HG02884 (cell line): ENCODE data around the gene EFCAB5.
"Not testable (repeated sequence)": the region's sequence is repeated elsewhere in the genome, so short reads cannot be mapped to it uniquely, and the experiment has no call there.

Experiments used
- ATAC-seq: cut with Tn5 transposase; IDR thresholded peaks from one replicate; pipeline ENCODE4 v1.9.1; 2021; ENCODE audit warnings: mild to moderate bottlenecking, moderate library complexity; ENCODE audit not compliant: unreplicated experiment

EFCAB5 gene

DNA sequence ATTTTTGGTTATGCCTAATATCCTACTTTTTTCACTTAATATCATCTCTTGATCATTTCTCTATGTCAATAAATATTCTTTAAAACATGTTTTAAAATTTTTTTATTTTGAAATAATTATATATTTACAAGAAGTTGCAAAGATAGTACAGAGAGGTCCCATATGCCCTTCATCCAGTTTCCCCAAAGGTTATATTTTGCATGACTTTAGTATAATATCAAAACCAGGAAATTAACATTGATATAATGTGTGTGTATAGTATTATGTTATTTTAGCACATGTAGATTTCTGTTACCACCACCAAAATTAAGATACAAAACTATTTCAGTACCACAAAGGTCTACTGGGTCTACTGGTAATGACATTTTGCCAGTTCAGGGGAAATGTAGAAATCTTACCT lies 60.7 kb downstream of the EFCAB5 start:
- ATAC-seq: no peak

DNA sequence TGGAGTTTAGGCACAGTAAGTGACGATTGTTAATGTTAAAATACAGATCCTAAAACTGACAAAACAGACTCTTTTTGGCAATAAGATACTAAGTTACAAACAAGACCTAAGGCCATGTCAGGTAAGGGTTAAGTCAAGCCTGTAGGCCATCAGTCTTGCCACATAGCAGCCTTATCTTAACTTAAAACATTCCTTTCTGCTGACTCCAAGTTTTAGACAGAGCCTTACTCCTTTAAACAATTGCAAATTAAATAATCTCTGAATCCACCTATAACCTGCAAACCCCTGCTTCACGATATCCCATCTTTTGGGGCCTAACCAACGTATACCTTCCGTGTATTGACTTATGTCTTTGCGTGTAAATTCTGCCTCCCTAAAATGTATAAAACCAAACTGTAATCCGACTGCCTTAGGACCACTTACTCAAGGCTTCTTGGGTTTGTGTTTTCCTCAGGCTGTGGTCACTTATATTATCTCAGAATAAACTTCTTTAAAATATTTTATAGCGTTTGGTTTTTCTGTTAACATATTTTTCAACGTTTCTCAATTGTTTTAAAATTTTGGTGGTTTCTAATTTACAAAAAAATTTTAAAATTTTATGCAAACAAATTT lies 64.4 kb downstream of the EFCAB5 start:
- no peak for ATAC-seq

DNA sequence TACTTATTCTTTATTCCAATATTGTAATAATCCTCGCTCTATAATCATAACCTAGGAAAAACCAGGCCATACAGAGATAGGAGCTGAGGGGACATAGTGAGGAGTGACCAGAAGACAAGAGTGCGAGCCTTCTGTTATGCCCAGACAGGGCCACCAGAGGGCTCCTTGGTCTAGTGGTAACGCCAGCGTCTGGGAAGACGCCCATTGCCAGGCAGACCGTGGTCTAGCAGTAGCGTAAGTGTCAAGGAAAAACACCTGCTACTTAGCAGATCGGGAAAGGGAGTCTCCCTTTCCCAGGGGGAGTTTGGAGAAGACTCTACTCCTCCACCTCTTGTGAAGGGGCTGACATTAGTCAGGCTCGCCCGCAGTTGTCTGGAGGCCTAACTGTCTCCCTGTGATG lies 70.5 kb downstream of the EFCAB5 start:
- not testable (repeated sequence) for ATAC-seq

DNA sequence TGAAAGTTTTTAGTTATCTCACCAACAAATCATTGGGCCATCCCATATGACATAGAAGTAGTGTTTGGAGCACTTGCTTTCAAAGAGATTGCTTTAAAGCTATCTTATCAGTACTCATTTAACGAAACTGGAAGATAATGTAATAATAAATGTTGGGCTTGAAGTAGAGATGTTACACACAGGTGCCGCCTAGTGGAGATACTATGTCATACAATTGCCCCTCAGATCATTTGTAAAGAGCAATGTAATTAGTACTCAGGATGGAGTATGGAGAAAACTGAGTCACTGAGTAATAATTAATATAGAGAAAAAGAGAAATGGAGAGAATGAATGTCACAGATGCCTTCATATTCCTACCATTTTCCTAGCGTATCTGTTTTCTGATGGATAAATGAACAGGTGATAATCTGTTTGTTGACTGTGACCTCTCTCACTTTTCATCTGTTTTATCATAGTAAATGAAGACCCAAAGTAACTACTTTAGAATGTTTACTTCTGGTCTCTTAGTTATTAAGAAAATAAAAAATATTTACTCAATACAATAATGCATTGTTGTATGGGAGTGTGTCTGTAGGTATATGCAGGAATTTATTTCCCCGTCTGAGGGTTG lies 80.4 kb downstream of the EFCAB5 start:
- ATAC-seq: no peak

DNA sequence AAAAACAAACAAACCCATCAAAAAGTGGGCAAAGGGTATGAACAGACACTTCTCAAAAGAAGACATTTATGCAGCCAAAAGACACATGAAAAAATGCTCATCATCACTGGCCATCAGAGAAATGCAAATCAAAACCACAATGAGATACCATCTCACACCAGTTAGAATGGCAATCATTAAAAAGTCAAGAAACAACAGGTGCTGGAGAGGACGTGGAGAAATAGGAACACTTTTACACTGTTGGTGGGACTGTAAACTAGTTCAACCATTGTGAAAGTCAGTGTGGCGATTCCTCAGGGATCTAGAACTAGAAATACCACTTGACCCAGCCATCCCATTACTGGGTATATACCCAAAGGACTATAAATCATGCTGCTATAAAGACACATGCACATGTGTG lies 83.9 kb downstream of the EFCAB5 start:
- ATAC-seq: not testable (repeated sequence)

DNA sequence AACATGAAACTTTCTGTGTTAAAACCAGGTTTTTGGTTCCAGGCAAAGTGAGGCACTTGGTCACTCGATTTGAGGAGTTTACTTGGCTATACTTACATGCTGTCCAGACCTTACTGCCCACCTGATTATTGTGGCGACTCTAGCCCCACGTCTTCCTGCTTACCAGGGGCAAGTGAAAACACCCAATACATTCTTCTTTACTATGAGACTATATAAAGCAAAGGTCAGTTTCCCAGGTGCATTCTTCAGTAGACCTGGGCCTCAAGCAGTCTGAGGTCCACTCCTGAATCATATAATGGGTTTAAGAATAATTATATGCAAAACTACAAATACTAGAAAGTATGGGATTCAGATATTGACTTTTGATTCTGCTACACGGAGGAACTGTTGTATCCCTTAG lies 86.2 kb downstream of the EFCAB5 start:
- no peak for ATAC-seq

DNA sequence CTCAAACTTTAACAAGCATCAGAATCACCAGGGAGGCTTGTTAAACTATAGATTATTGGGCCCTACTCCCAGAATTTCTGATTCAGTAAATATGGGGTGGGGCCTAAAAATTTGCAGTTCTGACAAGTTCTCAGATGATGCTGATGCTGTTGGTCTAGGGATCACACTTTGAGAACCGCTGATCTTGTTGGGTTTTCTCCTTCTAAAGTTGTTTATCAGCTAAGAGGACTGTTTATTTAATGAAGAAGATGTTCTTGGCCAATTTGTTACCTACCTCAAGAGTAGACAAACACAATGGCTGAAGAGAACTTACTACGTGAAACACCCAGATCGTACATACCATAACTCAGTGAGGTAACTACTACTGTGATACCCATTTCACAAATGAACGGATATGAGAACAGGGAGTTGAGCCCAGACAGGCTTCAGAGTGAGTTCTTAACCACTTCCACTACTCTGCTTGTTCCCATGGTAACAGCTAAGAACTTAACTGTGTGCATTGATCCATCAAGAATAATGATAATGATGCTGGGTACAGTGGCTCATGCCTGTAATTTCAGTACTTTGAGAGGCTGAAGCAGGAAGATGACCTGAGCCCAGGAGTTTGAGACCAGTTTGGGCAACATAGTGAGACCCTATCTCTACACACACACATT lies 89.9 kb downstream of the EFCAB5 start:
- ATAC-seq: no peak

DNA sequence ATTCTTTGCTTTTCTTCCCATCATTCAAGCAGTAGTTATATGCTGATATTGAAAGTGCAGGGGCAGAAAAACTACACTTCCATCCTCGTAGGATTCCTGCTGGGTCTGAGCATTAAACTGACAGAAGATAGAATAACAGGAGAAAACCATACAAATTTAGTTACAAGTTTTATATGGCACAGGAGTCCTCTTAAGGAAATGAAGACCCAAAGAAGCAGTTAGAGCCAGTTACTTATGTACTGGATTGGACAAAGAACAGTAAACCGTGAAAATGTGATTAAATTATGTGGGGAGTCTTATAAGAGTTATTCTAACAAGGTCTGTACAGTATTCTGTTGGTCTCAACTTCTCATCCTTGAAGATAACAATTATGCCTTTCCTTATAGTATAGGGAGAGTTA lies 93.9 kb downstream of the EFCAB5 start:
- no peak for ATAC-seq

DNA sequence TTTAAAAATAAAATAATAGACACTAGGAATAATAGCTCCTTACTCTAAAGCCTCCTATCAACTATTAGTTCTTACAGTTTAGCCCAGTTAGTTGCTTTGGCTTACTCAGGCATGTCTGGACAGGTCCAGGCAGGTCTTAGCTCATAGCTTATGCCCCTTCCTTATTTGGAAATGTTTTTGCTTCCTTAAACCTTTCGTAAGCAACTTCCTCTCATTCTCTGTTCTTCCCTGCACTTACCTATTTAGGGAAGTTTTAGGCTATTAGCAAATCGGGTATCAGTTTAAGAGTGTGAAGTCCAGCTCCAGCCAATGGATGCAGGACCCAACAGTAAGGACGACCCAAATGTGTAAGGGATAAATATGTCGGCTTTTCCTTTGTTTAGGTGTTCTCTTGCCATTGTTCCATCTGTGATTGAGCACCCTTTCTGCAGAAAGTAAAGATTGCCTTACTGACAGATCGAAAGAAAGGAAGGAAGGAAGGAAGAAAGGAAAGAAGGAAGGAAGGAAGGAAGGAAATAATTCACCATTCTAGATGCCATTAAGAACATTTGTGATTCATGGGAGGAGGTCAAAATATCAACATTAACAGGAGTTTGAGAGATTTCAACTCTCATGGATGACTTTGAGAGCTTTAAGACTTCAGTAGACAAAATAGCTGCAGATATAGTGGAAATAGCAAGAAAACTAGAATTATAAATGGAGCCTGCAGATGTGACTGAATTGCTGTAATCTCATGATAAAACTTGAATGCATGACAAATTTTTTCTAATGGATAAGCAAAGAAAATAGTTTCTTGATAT lies 99.5 kb downstream of the EFCAB5 start:
- not testable (repeated sequence) for ATAC-seq

DNA sequence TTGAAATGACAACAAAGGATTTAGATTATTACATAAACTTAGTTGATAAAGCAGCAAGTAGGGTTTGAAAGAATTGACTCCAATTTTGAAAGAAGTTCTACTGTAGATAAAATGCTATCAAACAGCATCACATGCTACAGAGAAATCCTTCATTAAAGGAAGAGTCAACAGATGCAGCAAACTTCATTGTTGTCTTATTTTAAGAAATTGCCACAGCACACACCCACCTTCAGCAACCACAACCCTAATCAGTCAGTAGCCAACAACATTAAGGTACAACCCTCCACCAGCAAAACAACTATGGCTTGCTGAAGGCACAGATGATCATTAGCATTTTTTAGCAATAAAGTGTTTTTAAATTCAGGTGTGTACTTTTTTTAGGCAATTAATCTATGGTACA lies 100.1 kb downstream of the EFCAB5 start:
- ATAC-seq: no peak

DNA sequence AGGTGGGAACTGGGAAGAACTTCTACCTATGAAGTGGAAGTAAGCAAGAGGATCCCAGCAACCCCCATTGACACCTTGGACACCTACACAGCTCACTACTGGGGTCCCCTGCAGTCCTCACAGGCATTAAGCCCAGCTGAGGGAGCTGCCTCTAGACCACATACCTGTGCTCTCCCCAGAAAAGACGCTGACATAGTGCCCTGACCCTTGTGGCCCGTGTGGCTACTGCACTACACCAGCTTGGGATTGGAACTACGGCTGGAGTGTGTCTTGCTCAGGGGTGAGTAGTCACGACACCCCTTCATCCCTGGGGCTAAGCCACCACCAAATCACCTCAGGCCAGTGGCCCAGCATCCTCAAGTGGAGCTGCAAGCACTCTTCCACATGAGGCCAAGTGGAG lies 120.9 kb downstream of the EFCAB5 start:
- ATAC-seq: no peak

DNA sequence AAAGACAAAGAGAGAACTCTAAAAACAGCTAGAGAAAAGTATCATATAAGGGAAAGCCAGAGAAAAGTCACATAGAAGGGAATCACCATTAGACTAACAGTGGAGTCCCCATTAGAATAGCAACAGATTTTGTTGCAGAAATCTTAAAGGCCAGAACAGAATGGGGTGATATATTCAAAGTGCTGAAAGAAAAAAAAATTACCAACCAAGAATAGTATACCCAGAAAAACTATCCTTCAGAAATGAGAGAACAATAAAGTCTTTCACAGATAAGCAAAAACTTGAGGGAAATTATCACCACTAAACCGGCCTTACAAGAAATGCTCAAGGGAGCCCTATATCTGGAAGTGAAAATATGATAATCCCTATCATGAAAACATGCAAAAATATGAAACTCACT lies 123.3 kb downstream of the EFCAB5 start:
- no peak for ATAC-seq

DNA sequence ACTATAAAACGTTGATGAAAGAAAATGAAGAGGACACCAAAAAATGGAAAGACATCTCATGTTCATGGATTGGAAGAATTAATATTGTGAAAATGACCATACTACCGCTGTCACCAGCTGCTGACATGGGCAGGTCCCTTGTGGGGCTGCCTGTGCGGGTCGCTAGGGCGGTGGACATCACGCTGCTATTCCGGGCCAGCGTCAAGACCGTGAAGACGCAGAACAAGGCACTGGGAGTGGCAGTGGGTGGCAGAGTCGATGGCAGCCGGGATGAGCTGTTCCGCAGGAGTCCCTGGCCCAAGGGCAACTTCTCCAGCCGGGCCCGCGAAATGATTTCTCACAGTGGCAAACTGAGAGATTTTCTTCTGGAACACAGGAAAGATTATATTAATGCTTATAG lies 127.0 kb downstream of the EFCAB5 start:
- ATAC-seq: no peak

DNA sequence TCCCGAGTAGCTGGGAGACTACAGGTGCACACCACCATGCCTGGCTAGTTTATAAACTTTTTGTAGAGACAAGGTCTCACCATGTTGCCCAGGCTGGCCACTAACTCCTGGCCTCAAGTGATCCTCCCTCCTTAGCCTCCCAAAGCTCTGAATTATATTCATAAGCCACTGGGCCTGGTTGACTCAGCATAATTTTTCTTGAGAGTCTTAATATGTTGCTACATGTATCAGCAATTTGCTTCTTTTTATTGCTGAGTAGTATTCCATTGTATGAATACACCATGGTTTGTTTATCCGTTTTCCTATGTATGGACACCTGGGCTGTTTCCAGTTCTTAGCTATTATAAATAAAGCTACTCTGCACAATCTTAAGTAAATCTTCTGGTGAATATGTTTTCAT lies 132.8 kb downstream of the EFCAB5 start:
- no peak for ATAC-seq

DNA sequence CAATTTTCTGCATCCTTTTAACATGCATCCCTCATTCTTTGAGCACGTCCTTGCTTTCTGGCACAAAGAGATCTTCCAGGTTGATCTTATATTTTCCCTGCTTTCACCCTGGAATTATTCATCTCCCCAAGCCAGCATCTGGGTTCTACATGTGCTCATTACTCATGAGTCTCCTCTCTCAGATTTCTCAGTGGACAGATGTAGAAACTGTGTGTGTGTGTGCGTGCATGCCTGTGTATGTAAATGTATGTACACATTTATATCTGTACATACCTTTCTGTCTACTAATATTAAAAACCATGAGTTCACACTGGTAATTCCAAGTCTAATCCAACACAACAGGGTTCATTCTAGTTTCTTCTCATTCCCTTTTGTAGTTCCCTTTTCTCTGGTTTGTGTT lies 133.3 kb downstream of the EFCAB5 start:
- ATAC-seq: no peak

DNA sequence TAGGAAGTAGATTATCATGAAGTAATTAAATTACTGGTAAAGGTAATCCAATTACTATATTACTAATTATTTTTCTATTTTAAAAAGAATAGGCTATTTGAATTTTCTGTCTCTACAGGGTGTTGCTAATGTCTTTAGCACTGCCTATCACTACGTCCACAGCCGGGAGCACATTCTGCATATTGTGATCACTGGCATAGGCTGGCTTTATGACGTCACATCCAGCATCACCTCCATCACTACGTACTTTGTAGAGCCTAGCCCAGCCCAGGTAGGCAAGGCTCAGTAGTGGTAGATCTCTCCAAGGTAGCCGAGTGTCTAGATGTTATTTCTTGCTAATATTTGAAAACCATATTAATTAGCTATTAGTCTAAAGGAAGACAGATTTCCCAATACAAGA lies 141.3 kb downstream of the EFCAB5 start:
- ATAC-seq: no peak

DNA sequence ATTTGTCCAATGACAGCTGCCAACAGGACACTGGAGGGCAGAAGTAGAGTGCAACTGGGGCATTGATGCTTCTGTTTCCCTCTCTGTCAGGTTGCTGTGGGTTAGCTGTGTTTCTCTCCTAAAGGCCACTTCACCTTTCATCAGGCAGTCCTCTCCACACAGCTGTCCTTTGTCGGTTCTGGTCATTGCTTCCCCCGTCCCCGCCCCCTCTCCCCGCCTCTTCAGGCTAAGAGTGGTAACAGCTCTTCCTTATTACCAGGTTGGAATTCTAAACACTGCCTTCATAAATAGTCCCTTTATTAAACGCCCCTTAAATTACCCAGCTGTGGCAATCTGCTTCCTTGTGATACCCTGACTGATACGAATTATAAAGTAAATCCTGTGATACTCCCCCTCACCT lies 143.4 kb downstream of the EFCAB5 start:
- no peak for ATAC-seq

DNA sequence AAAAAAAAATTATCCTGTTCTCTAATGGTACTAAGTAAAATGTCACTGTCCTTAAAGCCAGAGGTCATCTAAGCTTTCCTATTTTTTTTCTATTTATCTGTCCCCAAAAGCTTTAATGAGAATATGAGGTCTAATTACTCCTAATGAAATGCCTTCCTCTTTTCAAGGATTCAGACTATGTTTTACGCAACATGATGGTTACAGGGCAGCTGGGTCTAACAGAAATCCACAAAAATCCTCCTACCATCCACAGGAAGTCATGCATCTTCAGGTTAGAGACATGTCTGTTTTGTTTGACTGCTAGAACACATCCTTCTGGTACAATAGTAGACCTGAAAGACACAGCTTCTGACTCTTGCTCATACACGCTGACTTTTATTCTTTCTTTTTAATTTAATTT lies 145.5 kb downstream of the EFCAB5 start:
- ATAC-seq: no peak

DNA sequence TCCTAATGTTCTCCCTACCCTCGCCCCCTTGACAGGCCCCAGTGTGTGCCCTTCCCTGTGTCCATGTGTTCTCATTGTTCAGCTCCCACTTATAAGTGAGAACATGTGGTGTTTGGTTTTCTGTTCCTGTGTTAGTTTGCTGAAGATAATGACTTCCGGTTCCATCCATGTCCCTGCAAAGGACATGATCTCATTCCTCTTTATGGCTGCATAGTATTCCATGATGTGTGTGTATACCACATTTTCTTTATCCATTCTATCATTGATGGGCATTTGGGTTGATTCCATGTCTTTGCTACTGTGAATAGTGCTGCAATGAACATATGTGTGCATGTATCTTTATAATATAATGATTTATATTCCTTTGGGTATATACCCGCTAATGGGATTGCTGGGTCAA lies 146.0 kb downstream of the EFCAB5 start:
- not testable (repeated sequence) for ATAC-seq

DNA sequence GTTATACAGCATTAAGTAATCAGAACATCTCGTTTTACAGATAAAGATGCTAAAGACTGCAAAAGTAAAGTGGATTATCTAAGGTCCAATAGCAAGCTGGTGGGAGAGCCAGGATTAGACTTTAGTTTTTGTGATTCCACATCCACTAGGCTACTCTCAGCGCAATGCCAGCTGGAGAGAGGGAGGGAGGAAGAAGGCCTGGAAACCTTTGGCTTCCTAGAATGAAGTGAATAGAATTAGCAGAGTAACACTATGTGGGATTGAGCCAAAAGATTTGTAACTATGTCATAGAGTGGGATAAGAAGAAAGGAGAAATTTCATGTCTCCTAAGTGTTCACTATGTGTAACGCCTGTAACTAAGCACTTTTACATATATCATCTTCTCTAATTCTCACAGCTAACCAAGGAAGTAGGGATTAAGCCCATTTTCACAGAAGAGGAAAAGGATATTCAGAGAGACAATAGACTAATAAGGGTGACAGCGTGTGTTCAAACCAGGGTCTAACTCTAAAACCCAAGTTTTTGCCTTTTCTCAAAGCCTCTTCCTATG lies 149.8 kb downstream of the EFCAB5 start:
- no peak for ATAC-seq

DNA sequence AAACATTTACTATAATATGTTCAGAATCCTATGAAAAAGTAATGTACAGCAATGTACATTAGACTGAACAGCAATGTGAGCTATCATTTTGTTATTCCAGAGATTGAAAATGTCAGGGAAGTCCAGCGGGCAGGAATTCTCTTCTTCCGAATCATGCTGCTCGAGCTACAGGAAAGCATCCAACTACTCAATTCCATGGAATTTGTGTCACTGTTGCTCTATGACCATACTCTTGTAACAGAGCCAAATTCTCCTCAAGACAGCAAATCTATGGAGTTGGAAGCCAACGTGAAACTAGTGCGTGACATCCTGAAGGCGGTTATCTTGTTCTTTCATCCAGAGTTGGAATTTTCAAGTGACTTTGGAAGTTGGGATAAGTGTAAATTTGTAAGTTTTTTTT lies 150.3 kb downstream of the EFCAB5 start:
- no peak for ATAC-seq

DNA sequence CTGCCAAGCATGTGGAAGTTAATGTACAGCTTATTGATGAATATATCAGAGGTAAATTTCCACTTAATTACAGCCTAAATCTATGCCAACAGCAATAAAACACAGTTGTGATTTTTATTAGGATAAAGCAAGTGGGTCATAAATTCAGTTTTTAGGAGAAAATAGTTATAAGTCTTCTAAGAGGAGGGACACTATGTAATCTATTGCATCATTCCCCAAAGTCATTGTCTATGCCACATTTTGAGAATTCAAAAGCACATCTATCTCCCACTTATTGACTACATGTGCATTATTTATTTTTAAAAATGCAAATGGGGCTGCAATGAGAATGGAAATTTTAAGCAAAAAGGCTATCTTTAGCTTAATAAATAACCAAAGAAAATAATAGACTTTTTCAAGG lies 151.5 kb downstream of the EFCAB5 start:
- ATAC-seq: no peak
